Astrocyte (in vitro differentiated cells and primary cell): ENCODE data around the gene NEK10. TPM values are rescaled to one million over a fixed set of nuclear protein-coding genes. Genes with fewer than 3 reads are reported as not detected.
"Not testable (repeated sequence)": the region's sequence is repeated elsewhere in the genome, so short reads cannot be mapped to it uniquely, and the experiment has no call there.

ENCODE experiments used
- DNase-seq: peaks from one replicate; pipeline ENCODE4 v3.0.0-alpha.2; 2010; ENCODE audit warnings: low read depth
- FAIRE-seq: peaks from 2 replicates; lab custom pipeline; 2011; peaks lifted over from hg19 to GRCh38; lab: Jason Lieb, UNC
- H2AFZ ChIP-seq: 2 replicates; pipeline ENCODE4 v1.6.0; 2012; ENCODE audit warnings: low read depth, low read length, inconsistent platforms
- H3K27ac ChIP-seq: 2 replicates; pipeline ENCODE4 v1.5.1; 2011; ENCODE audit warnings: low read depth, low read length, inconsistent platforms
- H3K27me3 ChIP-seq: 2 replicates; pipeline ENCODE4 v1.6.0; 2011; ENCODE audit warnings: low read length, inconsistent platforms; ENCODE audit not compliant: insufficient read depth
- H3K36me3 ChIP-seq: 2 replicates; pipeline ENCODE4 v1.5.1; 2011; ENCODE audit warnings: low read length, inconsistent platforms; ENCODE audit not compliant: insufficient read depth
- H3K4me1 ChIP-seq: 2 replicates; pipeline ENCODE4 v1.5.1; 2011; ENCODE audit warnings: low read length, inconsistent platforms; ENCODE audit not compliant: insufficient read depth
- H3K4me2 ChIP-seq: 2 replicates; pipeline ENCODE4 v1.6.0; 2012; ENCODE audit warnings: low read length, inconsistent platforms
- H3K4me3 ChIP-seq: 2 replicates; pipeline ENCODE4 v1.5.1; 2011; ENCODE audit warnings: low read depth, mild to moderate bottlenecking, low read length, inconsistent platforms; ENCODE audit not compliant: insufficient read depth
- H3K79me2 ChIP-seq: 2 replicates; pipeline ENCODE4 v1.6.0; 2012; ENCODE audit warnings: mild to moderate bottlenecking, low read length, inconsistent platforms; ENCODE audit not compliant: insufficient read depth
- H3K9ac ChIP-seq: 2 replicates; pipeline ENCODE4 v1.6.0; 2012; ENCODE audit warnings: mild to moderate bottlenecking, low read length, inconsistent platforms
- H3K9me3 ChIP-seq: 2 replicates; pipeline ENCODE4 v1.5.1; 2012; ENCODE audit warnings: low read depth, mild to moderate bottlenecking, low read length, inconsistent platforms; ENCODE audit not compliant: insufficient read depth
- H4K20me1 ChIP-seq: 2 replicates; pipeline ENCODE4 v1.6.0; 2012; ENCODE audit warnings: low read length, inconsistent platforms; ENCODE audit not compliant: insufficient read depth
- H3K27ac Mint-ChIP-seq: one replicate; pipeline ENCODE4 v1.8.0; 2021; ENCODE audit warnings: mild to moderate bottlenecking, mixed read lengths; ENCODE audit not compliant: unreplicated experiment
- H3K27me3 Mint-ChIP-seq: one replicate; pipeline ENCODE4 v1.8.0; 2021; ENCODE audit warnings: low read depth, mixed read lengths; ENCODE audit not compliant: unreplicated experiment
- H3K36me3 Mint-ChIP-seq: one replicate; pipeline ENCODE4 v1.8.0; 2021; ENCODE audit warnings: low read depth, mixed read lengths; ENCODE audit not compliant: unreplicated experiment
- H3K4me1 Mint-ChIP-seq: one replicate; pipeline ENCODE4 v1.8.0; 2021; ENCODE audit warnings: low read depth, mixed read lengths; ENCODE audit not compliant: unreplicated experiment
- H3K4me3 Mint-ChIP-seq: one replicate; pipeline ENCODE4 v1.8.0; 2021; ENCODE audit warnings: mild to moderate bottlenecking, moderate library complexity, mixed read lengths; ENCODE audit not compliant: unreplicated experiment
- H3K9me3 Mint-ChIP-seq: one replicate; pipeline ENCODE4 v1.8.0; 2021; ENCODE audit warnings: mild to moderate bottlenecking, mixed read lengths; ENCODE audit not compliant: unreplicated experiment
- EZH2 ChIP-seq: IDR thresholded peaks from 2 replicates; pipeline ENCODE4 v1.6.1; 2012; ENCODE audit warnings: mild to moderate bottlenecking, low read length, inconsistent platforms; ENCODE audit not compliant: insufficient read depth
- total RNA-seq: library from RNA; stranded (reverse); gene quantifications from 2 replicates; pipeline ENCODE4 v1.2.1, GENCODE V29; 2021
- TF ChIP-seq, protein P1 (sequence below): IDR thresholded peaks from 2 replicates; pipeline ENCODE4 v1.5.1; 2011; ENCODE audit warnings: low read depth, mild to moderate bottlenecking, inconsistent platforms, low read length, moderate library complexity; ENCODE audit not compliant: insufficient read depth

NEK10 gene
- total RNA-seq, 1 donor from 2014 or later: 3.2 TPM

DNA sequence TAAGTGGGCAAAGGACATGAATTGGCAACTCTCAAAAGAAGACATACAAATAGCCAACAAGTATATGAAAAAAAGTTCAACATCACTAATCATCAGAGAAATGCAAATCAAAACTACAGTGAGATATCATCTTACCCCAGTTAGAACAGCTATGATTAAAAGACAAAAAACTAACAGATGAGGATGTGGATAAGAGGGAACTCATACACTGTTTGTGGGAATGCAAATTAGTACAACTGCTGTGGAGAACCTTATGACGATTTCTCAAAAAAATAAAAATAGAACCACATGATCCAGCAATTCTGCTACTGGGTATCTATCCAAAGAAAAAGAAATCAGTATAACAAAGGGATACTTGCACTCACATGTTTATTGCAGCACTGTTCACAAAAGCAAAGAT is 28.6 kb downstream of the NEK10 start:
- no peaks in the 10 kb centered on the region for H3K4me1 ChIP-seq

DNA sequence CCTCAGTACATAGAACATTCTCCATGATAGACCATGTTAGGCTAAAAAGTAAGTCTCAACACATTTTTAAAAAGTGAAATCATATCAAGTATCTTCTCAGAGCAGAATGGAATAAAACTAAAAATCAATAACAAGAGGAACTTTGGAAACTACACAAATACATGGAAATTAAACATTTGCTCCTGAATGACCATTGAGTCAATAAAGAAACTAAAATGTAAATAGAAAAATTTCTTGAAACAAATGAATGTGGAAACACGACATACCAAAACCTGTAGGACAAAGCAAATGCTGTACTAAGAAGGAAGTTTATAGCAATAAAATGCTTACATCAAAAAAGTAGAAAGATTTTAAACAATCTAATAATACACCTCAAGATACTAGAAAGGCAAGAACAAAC is 33.6 kb downstream of the NEK10 start:
- TF ChIP-seq, protein P1, sequence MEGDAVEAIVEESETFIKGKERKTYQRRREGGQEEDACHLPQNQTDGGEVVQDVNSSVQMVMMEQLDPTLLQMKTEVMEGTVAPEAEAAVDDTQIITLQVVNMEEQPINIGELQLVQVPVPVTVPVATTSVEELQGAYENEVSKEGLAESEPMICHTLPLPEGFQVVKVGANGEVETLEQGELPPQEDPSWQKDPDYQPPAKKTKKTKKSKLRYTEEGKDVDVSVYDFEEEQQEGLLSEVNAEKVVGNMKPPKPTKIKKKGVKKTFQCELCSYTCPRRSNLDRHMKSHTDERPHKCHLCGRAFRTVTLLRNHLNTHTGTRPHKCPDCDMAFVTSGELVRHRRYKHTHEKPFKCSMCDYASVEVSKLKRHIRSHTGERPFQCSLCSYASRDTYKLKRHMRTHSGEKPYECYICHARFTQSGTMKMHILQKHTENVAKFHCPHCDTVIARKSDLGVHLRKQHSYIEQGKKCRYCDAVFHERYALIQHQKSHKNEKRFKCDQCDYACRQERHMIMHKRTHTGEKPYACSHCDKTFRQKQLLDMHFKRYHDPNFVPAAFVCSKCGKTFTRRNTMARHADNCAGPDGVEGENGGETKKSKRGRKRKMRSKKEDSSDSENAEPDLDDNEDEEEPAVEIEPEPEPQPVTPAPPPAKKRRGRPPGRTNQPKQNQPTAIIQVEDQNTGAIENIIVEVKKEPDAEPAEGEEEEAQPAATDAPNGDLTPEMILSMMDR: no peak
- H3K4me1 Mint-ChIP-seq: no peaks in the 10 kb centered on the region
- no peaks in the 10 kb centered on the region for H3K36me3 ChIP-seq
- no peaks in the 10 kb centered on the region for H4K20me1 ChIP-seq
- H3K36me3 Mint-ChIP-seq: peaks cover 4% of the 10 kb centered on the region
- H3K4me3 ChIP-seq: no peak overlapping the region
- peaks cover 7% of the 10 kb centered on the region for H3K9me3 Mint-ChIP-seq
- no peak overlapping the region for H3K27ac Mint-ChIP-seq
- FAIRE-seq: no peak
- no peak overlapping the region for H3K9ac ChIP-seq
- no peak overlapping the region for H3K4me2 ChIP-seq
- H3K4me3 Mint-ChIP-seq: no peak overlapping the region
- no peak overlapping the region for H2AFZ ChIP-seq
- no peaks in the 10 kb centered on the region for H3K27me3 ChIP-seq
- no peaks in the 10 kb centered on the region for H3K4me1 ChIP-seq
- H3K9me3 ChIP-seq: no peaks in the 10 kb centered on the region
- H3K79me2 ChIP-seq: no peaks in the 10 kb centered on the region
- no peak for DNase-seq
- no peaks in the 10 kb centered on the region for H3K27me3 Mint-ChIP-seq
- no peak overlapping the region for H3K27ac ChIP-seq

More for the DNA sequence above, 28.6 kb downstream of the NEK10 start:
- TF ChIP-seq EZH2: no peak
- TF ChIP-seq, protein P1: no peak
- no peaks in the 10 kb centered on the region for H3K27me3 Mint-ChIP-seq
- Histone ChIP-seq H3K4me3 (no peak overlapping the region), H3K27me3 (no peaks in the 10 kb centered on the region), H3K36me3 (peaks cover 3% of the 10 kb centered on the region), H4K20me1 (no peaks in the 10 kb centered on the region), H3K9me3 (no peaks in the 10 kb centered on the region), H3K27ac (no peak overlapping the region), H3K4me2 (no peak overlapping the region), H3K79me2 (no peaks in the 10 kb centered on the region), H3K9ac (no peak overlapping the region), H2AFZ (no peak overlapping the region)
- peaks cover 7% of the 10 kb centered on the region for H3K9me3 Mint-ChIP-seq
- FAIRE-seq (no peak), DNase-seq (no peak)
- peaks cover 4% of the 10 kb centered on the region for H3K36me3 Mint-ChIP-seq
- H3K4me1 Mint-ChIP-seq: peaks cover 5% of the 10 kb centered on the region
- no peak overlapping the region for H3K4me3 Mint-ChIP-seq
- no peak overlapping the region for H3K27ac Mint-ChIP-seq

DNA sequence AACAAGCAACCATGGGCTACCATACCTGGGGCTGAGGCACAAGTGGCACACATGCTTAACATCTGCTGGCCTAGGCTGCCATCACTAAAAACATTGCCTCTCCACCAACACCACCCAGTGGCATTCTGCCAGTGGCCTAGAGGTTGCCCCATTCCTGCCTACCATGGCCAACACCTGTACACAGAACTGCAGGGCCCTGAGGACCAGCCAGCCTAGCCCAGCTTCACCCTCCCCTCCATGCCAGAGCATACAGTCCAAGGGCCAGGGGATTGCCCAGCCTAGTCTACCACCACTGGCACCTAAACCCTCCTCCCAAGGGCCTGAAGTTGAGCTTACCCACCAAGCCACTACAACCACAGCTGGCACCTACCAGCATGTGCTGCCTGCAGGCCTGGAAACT is 35.3 kb downstream of the NEK10 start:
- Histone ChIP-seq H3K4me3 (no peak overlapping the region), H3K36me3 (peaks cover 2% of the 10 kb centered on the region), H3K9me3 (no peaks in the 10 kb centered on the region), H2AFZ (no peak overlapping the region), H3K27ac (no peak overlapping the region), H3K27me3 (no peaks in the 10 kb centered on the region), H4K20me1 (no peaks in the 10 kb centered on the region), H3K9ac (no peak overlapping the region), H3K4me1 (no peaks in the 10 kb centered on the region), H3K79me2 (no peaks in the 10 kb centered on the region), H3K4me2 (no peak overlapping the region)
- Mint-ChIP-seq H3K27me3 (no peaks in the 10 kb centered on the region), H3K4me3 (no peak overlapping the region), H3K36me3 (peaks cover 10% of the 10 kb centered on the region), H3K27ac (no peak overlapping the region), H3K9me3 (peaks cover 11% of the 10 kb centered on the region), H3K4me1 (no peaks in the 10 kb centered on the region)
- FAIRE-seq (no peak), DNase-seq (no peak)
- TF ChIP-seq EZH2: no peak
- TF ChIP-seq, protein P1: no peak

DNA sequence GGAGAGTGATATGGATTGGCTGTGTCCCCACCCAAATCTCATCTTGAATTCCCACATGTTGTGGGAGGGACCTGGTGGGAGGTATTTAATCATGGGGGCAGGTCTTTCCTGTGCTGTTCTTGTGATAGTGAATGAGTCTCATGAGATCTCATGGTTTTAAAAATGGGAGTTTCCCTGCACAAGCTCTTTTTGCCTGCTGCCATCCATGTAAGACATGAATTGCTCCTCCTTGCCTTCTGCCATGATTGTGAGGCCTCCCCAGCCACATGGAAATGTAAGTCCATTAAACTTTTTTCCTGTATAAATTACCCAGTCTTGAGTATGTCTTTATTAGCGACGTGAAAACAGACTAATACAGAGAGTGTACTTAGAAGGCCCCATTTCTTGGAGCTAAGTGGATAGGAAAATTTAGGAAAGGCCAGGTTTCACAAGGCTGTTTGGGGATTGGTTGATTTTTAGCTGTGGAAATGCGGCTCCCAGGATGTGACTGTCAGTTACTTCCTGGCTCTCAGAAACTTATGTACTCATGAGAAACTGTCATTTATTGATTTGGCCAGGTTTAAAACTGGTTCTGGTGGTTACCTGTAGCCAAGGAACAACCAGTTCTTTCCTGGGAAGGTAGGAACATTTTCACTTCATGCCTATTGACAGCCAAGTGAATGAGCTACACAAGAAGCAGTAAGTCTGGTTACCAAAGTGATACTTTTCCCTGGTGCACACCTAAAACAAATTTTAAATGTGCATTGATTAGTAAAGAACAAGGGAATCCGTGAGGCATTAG is 40.0 kb downstream of the NEK10 start:
- not testable (repeated sequence) for H3K4me3 Mint-ChIP-seq, H3K27ac ChIP-seq, H3K4me2 ChIP-seq, H3K4me3 ChIP-seq, H3K79me2 ChIP-seq, H3K9me3 Mint-ChIP-seq, H4K20me1 ChIP-seq, H3K9me3 ChIP-seq, H3K36me3 ChIP-seq, H2AFZ ChIP-seq, H3K36me3 Mint-ChIP-seq, H3K27me3 ChIP-seq, H3K9ac ChIP-seq, H3K27ac Mint-ChIP-seq, DNase-seq, H3K27me3 Mint-ChIP-seq, FAIRE-seq
- peaks cover 25% of the 10 kb centered on the region for H3K4me1 ChIP-seq
- peaks cover 16% of the 10 kb centered on the region for H3K4me1 Mint-ChIP-seq
